Left lobe of liver (tissue), 2 donors: Measurements from ENCODE around the gene PAX2. TPM values are rescaled to one million over a fixed set of nuclear protein-coding genes. Genes with fewer than 3 reads are reported as not detected.
"Not testable (repeated sequence)": the region's sequence is repeated elsewhere in the genome, so short reads cannot be mapped to it uniquely, and the experiment has no call there.

ENCODE experiments used
- ATAC-seq: fragments of 200-7000 bp; cut with Tn5 transposase; one replicate; pipeline ENCODE4 v1.9.1; 2020; ENCODE audit warnings: mild to moderate bottlenecking, moderate library complexity
- DNase-seq: peaks from one replicate; pipeline ENCODE4 v3.0.0-alpha.2; 2020; ENCODE audit warnings: low spot score
- total RNA-seq: library from RNA; stranded (reverse); gene quantifications from one replicate; pipeline ENCODE4 v1.2.1, GENCODE V29; 2021
- donor health status: DM: no; HTN: no; CAD: no; lungs with moderate emphysema.
- donor health status: DM: no; HTN: yes; CAD: no.

The PAX2 gene
- 0.18 TPM for total RNA-seq

GRCh38 chr10:100744987-100745881 lies at the start of gene PAX2:
TSS of gene PAX2 (plus strand) at chr10:100745582. CDS start at chr10:100746261, 679 bp downstream.
- no peak for DNase-seq
- no peak for ATAC-seq

GRCh38 chr10:100696477-100696901 lies 48.9 kb upstream of the PAX2 start:
- DNase-seq, result no peak
- no peak for ATAC-seq

GRCh38 chr10:100697070-100697469 lies 48.3 kb upstream of the PAX2 start:
- no peak for DNase-seq
- ATAC-seq, result no peak

DNA sequence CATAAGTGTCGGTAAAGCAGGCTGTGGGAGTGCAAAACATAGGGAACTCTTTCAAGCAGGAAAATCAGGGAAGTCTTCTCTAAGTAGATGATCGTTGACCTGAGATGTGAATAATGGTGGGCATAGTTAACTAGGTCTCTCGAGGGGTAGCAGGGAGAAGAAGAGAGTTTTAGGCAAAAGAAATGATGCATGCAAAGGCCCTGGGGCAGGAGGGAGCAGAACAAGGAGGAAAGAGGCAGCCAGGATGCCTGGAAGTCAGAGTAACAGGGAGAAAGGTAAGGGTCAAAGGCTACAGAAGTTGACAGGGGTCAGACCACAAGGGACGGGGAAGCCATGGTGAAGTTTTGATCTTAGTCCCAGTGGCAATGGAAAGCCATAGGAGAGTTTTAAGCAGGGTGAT lies 47.8 kb upstream of the PAX2 start:
- DNase-seq (no peak), ATAC-seq (no peak)

DNA sequence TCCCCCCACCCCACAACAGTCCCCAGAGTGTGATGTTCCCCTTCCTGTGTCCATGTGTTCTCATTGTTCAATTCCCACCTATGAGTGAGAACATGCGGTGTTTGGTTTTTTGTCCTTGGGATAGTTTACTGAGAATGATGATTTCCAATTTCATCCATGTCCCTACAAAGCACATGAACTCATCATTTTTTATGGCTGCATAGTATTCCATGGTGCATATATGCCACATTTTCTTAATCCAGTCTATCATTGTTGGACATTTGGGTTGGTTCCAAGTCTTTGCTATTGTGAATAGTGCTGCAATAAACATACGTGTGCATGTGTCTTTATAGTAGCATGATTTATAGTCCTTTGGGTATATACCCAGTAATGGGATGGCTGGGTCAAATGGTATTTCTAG lies 43.7 kb upstream of the PAX2 start:
- not testable (repeated sequence) for DNase-seq, ATAC-seq

- no peak for DNase-seq
- no peak for ATAC-seq
These were observed 40.2 kb upstream of the PAX2 start for GRCh38 chr10:100705139-100705538.

- DNase-seq (no peak), ATAC-seq (no peak)
These were observed 38.0 kb upstream of the PAX2 start for GRCh38 chr10:100707261-100707848.

GRCh38 chr10:100709146-100710082 lies 36.0 kb upstream of the PAX2 start:
- ATAC-seq (no peak), DNase-seq (no peak)

DNA sequence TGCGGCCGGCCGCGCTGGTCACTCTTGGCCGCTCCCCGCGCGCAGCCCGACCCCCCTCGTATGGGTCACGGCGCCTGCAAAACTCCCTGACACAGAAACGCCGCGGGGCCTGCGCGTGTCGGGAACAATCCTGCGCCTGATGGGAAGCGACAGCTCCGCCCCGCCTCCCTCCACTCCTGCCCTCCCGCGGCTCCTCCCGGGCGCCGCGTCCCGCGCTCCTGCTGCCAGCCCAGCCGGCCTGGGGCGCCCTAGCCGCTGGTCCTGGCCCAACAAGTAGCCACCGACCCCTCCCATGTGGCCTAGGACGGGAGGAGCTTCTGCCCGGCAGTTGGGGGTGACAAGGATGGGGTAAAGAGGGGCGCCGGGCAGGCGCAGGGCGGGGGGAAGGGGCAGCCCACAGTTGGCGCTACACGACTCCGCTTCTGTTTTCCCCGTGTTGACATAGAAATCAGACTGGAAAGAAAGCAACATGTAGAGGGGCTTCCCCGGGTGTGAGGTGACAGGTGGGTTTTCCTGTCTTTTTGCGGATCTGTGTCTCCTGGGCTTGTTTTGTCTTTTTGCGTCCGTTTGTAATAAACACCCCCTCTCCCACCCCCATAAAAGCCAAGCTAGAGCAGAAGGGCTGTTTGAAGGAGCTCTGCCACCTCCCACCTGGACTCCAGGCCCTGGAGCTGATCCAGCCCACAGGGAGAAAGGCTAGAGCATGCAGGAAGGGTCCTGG lies 35.1 kb upstream of the PAX2 start:
- ATAC-seq (peak; percentile 41), DNase-seq (no peak)

GRCh38 chr10:100713049-100713858 lies 32.1 kb upstream of the PAX2 start:
- ATAC-seq, result no peak
- DNase-seq, result no peak

DNA sequence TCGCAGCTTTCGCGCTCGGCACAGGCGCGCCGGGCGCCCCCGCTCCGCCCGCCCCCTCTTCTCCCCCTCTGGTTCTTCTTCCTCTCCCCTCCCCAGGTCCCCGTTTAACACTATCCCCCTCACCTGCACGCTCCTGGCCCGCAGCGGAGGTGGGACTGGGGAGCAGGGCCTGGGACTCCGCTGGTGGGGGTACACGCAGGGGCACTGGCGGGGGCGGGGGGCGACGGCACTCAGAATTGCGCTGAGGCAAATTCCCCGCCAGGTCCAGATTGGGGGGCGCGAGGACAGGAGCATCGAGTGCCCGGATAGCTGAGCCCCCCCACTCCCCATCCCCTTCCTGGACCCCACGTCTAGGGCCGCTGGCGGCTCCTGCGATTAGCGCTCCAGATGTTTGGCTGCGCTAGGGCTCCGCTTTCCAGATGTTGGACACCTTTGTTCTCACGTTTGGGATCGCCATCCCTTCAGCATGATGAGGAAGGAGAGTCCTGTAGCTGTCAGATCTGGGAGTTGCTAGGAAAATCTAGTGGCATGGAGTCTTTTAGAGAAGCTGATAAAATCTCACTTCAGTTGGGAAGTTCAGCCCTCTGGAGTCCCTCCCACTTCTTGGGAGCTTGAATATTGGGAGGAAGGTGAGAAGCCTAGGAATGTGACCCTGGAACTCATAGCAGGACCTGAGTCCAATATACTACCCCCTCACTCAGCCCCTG lies 31.4 kb upstream of the PAX2 start:
- DNase-seq, result no peak
- no peak for ATAC-seq

GRCh38 chr10:100714566-100714950 lies 30.8 kb upstream of the PAX2 start:
- DNase-seq (no peak), ATAC-seq (no peak)

GRCh38 chr10:100715101-100715444 lies 30.3 kb upstream of the PAX2 start:
- DNase-seq (no peak), ATAC-seq (no peak)

GRCh38 chr10:100715445-100716385 lies 29.7 kb upstream of the PAX2 start:
- DNase-seq, result no peak
- peak; percentile 19 for ATAC-seq

GRCh38 chr10:100717166-100717565 lies 28.2 kb upstream of the PAX2 start:
- DNase-seq (no peak), ATAC-seq (no peak)

DNA sequence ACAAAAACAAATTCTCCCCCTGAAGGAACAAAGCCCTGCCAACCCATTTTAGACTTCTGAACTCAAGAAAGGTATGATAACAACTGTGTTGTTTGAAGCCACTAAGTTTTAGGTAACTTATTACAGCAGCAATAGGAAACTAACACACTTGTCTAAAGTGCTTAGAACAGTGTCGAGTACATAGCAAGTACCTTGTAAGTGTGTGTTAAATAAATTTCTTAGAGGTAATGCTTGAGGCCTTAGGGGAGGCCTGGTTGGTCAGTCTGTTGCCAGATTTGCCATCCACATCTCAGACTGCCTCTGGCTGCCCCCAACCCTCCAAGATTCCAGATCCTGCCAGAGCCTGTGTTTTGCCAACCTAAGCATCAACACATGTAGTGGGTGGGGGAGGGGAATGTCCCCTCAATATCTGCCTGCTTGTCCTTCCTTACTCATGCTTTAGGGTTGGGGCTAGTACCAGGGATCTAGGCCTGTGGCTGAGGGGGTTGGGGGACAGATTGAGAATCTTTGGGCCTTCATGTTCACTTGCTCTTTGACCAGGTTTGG lies 27.1 kb upstream of the PAX2 start:
- ATAC-seq, result no peak
- DNase-seq, result no peak

DNA sequence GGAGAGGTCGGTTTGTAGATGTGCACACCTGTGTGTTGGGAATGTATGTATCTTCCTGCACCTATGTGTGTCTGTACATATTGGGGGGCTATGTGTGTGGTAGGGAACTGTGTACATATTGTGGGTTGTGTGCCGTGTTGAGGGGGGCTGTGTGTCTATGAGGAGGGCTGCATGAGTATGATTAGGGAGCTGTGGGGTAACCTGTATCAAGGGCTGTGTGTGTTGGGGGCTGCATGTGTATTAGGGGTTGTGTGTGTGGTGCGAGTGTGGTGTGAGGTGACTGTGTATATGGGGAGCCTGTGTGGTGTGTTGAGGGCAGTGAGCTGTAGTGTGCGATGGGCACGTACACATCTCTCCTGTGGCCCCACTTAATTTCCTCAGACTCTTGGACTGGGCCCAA lies 22.2 kb upstream of the PAX2 start:
- ATAC-seq, result no peak
- no peak for DNase-seq
